Large intestine (tissue), 3 donors: ENCODE measurements around the gene SIVA1. TPM values are rescaled to one million over a fixed set of nuclear protein-coding genes. Genes with fewer than 3 reads are reported as not detected.
"Not testable (repeated sequence)": the region's sequence is repeated elsewhere in the genome, so short reads cannot be mapped to it uniquely, and the experiment has no call there.

Source experiments
- DNase-seq, 2 donors: peaks; one replicate each; pipeline versions ENCODE4 v3.0.0 to v3.0.0-alpha.2; 2013
- H3K27ac ChIP-seq: one replicate; pipeline ENCODE4 v1.5.1; 2013; ENCODE audit warnings: low read length
- H3K27me3 ChIP-seq: 2 replicates; pipeline ENCODE4 v1.6.1; 2013; ENCODE audit warnings: low read length; ENCODE audit not compliant: control insufficient read depth, insufficient read depth
- H3K36me3 ChIP-seq: 2 replicates; pipeline ENCODE4 v1.6.1; 2013; ENCODE audit warnings: low read length; ENCODE audit not compliant: control insufficient read depth, insufficient read depth
- H3K4me1 ChIP-seq: one replicate; pipeline ENCODE4 v1.6.1; 2013; ENCODE audit warnings: low read length; ENCODE audit not compliant: control insufficient read depth, insufficient read depth
- H3K4me3 ChIP-seq: one replicate; pipeline ENCODE4 v1.5.1; 2013; ENCODE audit warnings: low read length
- H3K9me3 ChIP-seq: one replicate; pipeline ENCODE4 v1.6.1; 2013; ENCODE audit warnings: mild to moderate bottlenecking, low read depth, low read length, moderate library complexity; ENCODE audit not compliant: control insufficient read depth
- WGBS: methylation state at CpG from one replicate; pipeline ENCODE4 v1.1.5; 2013; ENCODE audit warnings: low lambda C conversion rate; ENCODE audit not compliant: insufficient coverage; 5-methylcytosine and 5-hydroxymethylcytosine counted together
- polyA plus RNA-seq: library from polyadenylated mRNA; unstranded; fragments of 120-200 nt; gene quantifications from one replicate; pipeline ENCODE4 v1.2.1, GENCODE V29; 2013

The SIVA1 gene
- polyA plus RNA-seq, 1 donor: 86.4 TPM

DNA sequence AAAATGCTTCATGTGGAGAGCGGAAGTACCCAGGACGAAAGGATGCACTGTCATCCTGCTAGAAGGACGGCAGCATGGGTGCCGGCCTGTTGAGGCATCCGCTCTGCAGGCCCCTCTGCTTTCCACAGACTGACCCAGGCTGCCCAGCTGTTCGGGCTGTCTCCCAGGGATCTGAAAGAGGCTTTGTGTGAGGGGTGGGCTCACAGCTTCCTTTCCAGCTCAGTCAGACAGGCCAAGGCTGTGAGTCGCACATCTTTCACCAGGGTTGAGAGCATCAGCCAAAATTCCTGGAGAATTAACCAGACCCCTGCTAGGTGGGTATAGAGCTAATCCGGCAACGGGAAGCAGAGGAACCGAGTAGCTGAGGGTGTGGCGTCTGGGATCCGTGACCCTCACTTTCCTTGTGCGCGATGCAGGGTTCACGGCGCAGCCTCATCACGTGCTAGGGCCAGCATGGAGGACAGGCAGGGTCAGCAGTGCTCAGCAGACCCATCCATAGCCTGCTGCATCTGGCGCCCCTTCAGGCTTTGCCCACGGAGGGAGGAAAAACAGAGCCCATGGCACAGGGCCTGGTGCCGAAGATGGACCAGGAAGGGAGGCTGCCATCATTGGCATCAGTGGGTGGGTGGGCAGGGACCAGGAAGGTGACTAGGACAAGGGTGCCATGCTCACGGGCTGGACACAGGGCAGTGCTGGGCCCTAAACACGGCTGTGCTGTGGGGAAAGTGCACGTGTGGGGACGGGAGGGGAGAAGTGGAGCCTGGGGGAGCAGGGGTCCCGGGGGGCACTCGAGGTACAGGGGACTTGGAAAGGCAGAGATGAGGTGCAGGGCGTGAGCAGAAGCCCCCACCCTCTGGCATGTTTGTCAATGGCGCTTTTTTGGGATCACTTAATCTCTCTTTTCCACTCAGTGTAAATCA lies 9.2 kb upstream of the SIVA1 start:
- no peak for DNase-seq
- no CpG with 5 or more reads among the region's 28 CpGs for WGBS

DNA sequence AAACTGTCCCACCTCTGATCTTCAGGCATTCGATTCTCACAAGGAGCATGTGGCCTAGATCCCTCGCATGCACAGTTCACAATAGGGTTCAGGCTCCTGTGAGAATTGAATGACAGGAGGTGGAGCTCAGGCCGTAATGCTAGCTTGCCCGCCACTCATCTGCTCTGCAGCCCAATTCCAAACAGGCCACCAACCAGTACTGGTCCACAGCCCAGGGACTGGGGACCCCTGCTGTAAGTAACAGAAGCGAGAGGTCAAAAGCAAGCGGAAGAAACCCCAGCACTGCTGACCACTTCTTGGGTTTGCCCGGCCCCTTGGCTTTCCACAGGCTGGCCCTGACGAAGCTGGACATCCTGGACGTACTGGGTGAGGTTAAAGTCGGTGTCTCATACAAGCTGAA lies 8.5 kb upstream of the SIVA1 start:
- Histone ChIP-seq H3K27ac (no peak overlapping the region), H3K4me3 (no peak overlapping the region), H3K9me3 (no peaks in the 10 kb centered on the region), H3K36me3 (peaks cover 31% of the 10 kb centered on the region), H3K4me1 (peaks cover 13% of the 10 kb centered on the region), H3K27me3 (no peaks in the 10 kb centered on the region)
- DNase-seq: no peak
- whole genome bisulfite sequencing: 100% methylated on average over 1 of the region's 10 CpGs

More for the DNA sequence above, 9.2 kb upstream of the SIVA1 start:
- peaks cover 31% of the 10 kb centered on the region for H3K36me3 ChIP-seq
- H3K9me3 ChIP-seq: no peaks in the 10 kb centered on the region
- H3K27me3 ChIP-seq: no peaks in the 10 kb centered on the region
- H3K4me1 ChIP-seq: peaks cover 6% of the 10 kb centered on the region
- no peak overlapping the region for H3K4me3 ChIP-seq
- H3K27ac ChIP-seq: no peak overlapping the region

DNA sequence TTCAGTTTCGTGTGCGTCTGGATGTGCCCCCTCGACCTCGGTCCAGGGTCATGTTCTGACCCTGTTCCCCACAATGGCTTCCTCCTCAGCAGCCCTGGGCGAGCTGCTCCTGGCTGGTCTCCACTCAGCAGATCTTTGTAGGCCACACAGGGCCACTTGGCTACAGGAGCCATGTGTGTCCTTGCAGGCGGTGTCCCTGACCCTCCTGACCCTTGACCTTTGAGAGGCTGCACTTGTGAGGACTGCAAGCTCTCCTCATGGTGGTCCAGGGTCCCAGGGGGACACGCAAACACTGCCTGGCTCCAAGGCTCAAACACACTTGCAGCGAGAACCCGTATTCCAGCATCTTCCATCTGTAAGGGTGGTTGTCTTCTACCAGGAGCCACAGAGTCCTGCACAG lies 7.5 kb upstream of the SIVA1 start:
- no peaks in the 10 kb centered on the region for H3K27me3 ChIP-seq
- no peak for DNase-seq
- peaks cover 17% of the 10 kb centered on the region for H3K4me1 ChIP-seq
- H3K27ac ChIP-seq: no peak overlapping the region
- peaks cover 24% of the 10 kb centered on the region for H3K36me3 ChIP-seq
- no peak overlapping the region for H3K4me3 ChIP-seq
- H3K9me3 ChIP-seq: no peaks in the 10 kb centered on the region
- WGBS: no CpG with 5 or more reads among the region's 9 CpGs

DNA sequence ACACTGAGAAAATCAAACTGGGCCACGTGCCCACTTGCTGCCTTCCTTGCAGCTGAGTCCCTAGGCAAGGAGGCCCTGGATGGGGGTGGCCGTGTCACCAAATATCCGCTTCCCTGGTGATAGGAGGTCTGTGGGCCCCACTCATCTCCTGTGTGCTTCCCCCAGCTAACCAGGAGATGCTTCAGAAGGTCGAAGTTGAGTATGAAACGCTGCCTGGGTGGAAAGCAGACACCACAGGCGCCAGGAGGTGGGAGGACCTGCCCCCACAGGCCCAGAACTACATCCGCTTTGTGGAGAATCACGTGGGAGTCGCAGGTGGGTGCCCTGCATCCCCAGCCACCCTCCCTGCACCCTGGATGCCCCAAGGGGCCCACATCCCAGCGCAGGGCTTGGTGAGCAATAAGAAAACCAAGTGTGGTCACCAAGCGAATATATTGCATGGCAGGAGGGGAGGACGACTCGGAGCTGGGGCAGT lies 6.8 kb upstream of the SIVA1 start:
- H3K9me3 ChIP-seq: no peaks in the 10 kb centered on the region
- no peak overlapping the region for H3K4me3 ChIP-seq
- H3K4me1 ChIP-seq: peaks cover 17% of the 10 kb centered on the region
- peaks cover 21% of the 10 kb centered on the region for H3K36me3 ChIP-seq
- H3K27ac ChIP-seq: peak overlapping the region; percentile 25
- H3K27me3 ChIP-seq: no peaks in the 10 kb centered on the region
- no CpG with 5 or more reads among the region's 13 CpGs for WGBS
- no peak for DNase-seq

DNA sequence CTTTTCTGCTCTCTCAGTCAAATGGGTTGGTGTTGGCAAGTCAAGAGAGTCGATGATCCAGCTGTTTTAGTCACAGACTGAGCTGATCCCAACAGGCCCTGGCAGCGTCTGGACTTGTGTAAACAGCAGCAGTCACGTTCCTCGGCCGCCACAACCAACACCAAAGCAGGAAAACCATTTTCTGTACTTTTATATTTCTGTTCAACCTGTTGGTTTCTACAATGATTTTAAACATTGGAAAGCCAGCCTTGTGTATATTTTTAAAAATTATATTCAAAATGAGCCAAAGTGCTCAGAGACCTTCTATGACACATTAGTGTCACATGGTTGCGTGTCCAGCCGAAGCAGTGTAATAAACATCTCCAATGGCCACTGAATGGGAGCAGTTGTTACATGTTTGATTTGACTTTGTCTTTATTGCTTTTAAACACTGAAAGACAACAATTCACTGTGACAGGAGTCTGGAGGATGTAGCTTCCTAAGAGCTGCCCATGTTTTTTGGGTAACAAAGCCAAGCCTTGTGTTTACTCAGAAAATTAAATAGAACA lies 5.9 kb upstream of the SIVA1 start:
- no peak for DNase-seq
- peaks cover 3% of the 10 kb centered on the region for H3K9me3 ChIP-seq
- WGBS: 40% methylated on average over 1 of the region's 7 CpGs
- peak overlapping the region; percentile 25 for H3K27ac ChIP-seq
- H3K4me1 ChIP-seq: peaks cover 20% of the 10 kb centered on the region
- no peak overlapping the region for H3K4me3 ChIP-seq
- H3K36me3 ChIP-seq: peaks cover 21% of the 10 kb centered on the region
- no peaks in the 10 kb centered on the region for H3K27me3 ChIP-seq

DNA sequence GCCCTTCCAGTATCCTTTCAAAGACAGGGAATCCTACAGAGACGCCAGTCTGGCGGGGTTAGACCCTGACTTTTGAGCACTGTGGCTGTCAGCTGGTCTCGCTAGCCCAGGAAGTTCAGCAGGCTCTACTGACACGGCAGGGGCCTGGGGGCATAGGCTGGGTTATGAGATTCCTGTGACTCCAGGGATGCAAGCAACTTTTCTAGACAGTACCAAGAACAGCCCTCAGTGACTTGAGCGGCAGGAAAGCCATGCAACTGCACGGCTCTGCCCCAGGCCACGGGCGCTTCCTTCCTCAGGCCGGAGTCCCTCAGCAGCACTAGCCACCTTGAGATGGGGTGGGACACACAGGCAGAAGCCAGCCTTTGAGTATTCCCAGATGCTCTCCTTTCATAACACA lies 5.1 kb upstream of the SIVA1 start:
- H3K9me3 ChIP-seq: peaks cover 6% of the 10 kb centered on the region
- H3K27ac ChIP-seq: peak overlapping the region; percentile 32
- WGBS: no CpG with 5 or more reads among the region's 9 CpGs
- no peaks in the 10 kb centered on the region for H3K27me3 ChIP-seq
- peaks cover 16% of the 10 kb centered on the region for H3K36me3 ChIP-seq
- DNase-seq: no peak
- H3K4me3 ChIP-seq: no peak overlapping the region
- peaks cover 23% of the 10 kb centered on the region for H3K4me1 ChIP-seq

DNA sequence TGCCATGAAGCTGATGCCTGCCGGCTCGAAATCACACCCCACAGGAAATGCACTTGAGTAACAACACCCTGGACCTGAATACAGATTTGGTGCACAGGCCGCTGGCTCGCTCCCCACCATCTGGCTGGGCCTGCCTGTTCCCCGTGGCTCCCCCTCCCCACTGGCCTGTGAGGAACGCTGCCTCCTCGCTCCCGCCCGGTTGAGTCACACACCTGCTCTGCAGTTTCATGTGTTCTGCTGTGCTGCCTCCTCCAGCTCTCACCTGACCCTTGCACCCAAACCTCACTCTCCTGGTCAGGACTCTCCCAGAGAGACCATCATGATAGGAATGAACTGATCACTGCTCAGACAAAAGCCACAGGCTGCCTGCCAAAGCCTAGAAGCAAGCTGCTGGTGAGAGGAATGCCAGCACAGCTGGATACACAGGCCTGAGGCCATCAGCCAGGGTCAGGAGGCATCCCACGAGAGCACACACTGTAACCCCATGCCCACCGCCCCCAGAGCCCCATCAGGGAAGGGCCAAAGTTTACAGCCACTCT lies 3.8 kb upstream of the SIVA1 start:
- H3K27ac ChIP-seq: peak overlapping the region; percentile 77
- WGBS: no CpG with 5 or more reads among the region's 11 CpGs
- H3K9me3 ChIP-seq: peaks cover 6% of the 10 kb centered on the region
- no peak overlapping the region for H3K4me3 ChIP-seq
- peak; percentile 82 to 90 for DNase-seq
- H3K4me1 ChIP-seq: peaks cover 27% of the 10 kb centered on the region
- peaks cover 7% of the 10 kb centered on the region for H3K36me3 ChIP-seq
- H3K27me3 ChIP-seq: no peaks in the 10 kb centered on the region

DNA sequence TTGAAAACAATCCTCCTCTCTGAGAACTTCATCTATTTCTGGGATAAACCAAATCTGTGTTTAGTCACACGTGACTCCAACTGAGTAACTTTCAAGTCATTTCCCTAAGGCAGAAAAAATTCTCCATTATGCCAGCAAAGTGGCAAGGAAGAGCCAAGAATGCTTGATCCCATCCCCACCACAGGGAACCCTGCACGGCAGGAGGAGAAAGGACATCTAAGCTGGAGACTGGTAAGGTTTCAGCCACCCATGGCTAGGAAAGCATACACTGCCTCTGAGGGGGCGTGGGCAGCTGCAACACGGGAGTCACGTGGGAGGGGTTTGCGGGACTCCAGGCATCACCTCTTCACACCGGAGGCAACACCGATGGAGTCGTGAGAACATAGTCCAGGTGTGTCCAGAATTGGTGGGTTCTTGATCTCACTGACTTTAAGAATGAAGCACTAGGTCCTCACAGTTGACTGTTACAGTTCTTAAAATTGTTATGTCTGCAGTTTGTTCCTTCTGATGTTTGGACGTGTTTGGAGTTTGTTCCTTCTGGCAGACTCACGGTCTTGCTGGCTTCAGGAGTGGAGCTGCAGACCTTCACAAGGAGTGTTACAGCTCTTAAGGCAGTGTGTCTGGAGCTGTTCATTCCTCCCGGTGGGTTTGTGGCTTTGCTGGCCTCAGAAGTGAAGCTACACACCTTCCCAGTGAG lies 2.7 kb upstream of the SIVA1 start:
- peaks cover 6% of the 10 kb centered on the region for H3K9me3 ChIP-seq
- DNase-seq: no peak
- H3K4me1 ChIP-seq: peaks cover 36% of the 10 kb centered on the region
- H3K4me3 ChIP-seq: no peak overlapping the region
- no CpG with 5 or more reads among the region's 12 CpGs for WGBS
- no peaks in the 10 kb centered on the region for H3K27me3 ChIP-seq
- peak overlapping the region; percentile 77 for H3K27ac ChIP-seq
- H3K36me3 ChIP-seq: peaks cover 7% of the 10 kb centered on the region

DNA sequence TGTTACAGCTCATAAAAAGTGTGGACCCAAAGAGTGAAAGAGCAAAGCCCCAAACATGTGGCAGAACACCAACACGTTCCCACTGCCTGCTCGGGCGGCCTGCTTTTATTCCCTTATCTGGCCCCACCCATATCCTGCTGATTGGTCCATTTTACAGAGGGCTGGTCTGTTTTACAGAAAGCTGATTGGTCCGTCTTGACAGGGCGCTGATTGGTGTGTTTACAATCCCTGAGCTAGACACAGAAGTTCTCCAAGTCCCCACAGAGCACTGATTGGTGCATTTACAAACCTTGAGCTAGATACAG lies 2.2 kb upstream of the SIVA1 start:
- H3K9me3 ChIP-seq, H3K27me3 ChIP-seq, H3K4me3 ChIP-seq, DNase-seq, H3K27ac ChIP-seq, H3K36me3 ChIP-seq: not testable (repeated sequence)
- WGBS: no CpG with 5 or more reads among the region's 5 CpGs
- peaks cover 41% of the 10 kb centered on the region for H3K4me1 ChIP-seq
